HEK293 (cell line): ENCODE measurements around the gene CMIP.

Source experiments
- CTCF ChIP-seq: fragments of 450-650 bp; formaldehyde crosslinking; IDR thresholded peaks from 2 replicates; pipeline ENCODE4 v1.5.1; 2016; ENCODE audit warnings: missing biosample characterization, missing genetic modification characterization
- ZNF211 ChIP-seq: fragments of 450-650 bp; formaldehyde crosslinking; IDR thresholded peaks from 2 replicates; pipeline ENCODE4 v1.5.1; 2016; ENCODE audit warnings: low read depth, missing biosample characterization, missing genetic modification characterization
- ZNF416 ChIP-seq: fragments of 450-650 bp; formaldehyde crosslinking; IDR thresholded peaks from 2 replicates; pipeline ENCODE4 v1.5.1; 2016; ENCODE audit warnings: missing biosample characterization, missing genetic modification characterization
- ZNF677 ChIP-seq: fragments of 450-650 bp; IDR thresholded peaks from 2 replicates; pipeline ENCODE4 v1.5.0; 2018; ENCODE audit warnings: missing biosample characterization, mild to moderate bottlenecking, missing genetic modification characterization, moderate library complexity

- TF ChIP-seq CTCF (tag by site-specific recombination) (no peak), ZNF677 (tag by site-specific recombination) (no peak), ZNF416 (tag by site-specific recombination) (no peak), ZNF211 (no peak)
Measured at GRCh38 chr16:81461766-81462165, 17.2 kb downstream of the CMIP start.
